ENCODE results near the gene GNB3.

GNB3 gene

DNA sequence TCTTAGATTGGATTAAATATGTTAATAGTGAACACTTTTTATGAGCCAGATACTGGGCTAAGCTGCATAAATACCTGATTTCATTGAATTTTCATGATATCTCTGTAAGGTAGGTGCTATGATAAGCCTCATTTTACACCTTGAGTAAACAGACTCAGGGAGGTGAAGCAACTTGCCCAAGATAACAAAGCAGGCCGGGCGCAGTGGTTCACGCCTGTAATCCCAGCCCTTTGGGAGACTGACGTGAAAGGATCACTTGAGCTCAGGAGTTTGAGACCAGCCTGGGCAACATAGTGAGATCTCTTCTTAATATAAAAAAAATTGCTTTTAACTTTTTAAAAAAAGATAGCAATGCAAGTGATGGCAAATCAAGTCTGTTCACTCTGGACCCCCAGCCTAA is 1.4 kb downstream of the GNB3 start:
- H3K4me3 ChIP-seq (ENCODE audit: control insufficient read depth, low read depth, low read length): no peak overlapping the region
- TF ChIP-seq, protein P1, sequence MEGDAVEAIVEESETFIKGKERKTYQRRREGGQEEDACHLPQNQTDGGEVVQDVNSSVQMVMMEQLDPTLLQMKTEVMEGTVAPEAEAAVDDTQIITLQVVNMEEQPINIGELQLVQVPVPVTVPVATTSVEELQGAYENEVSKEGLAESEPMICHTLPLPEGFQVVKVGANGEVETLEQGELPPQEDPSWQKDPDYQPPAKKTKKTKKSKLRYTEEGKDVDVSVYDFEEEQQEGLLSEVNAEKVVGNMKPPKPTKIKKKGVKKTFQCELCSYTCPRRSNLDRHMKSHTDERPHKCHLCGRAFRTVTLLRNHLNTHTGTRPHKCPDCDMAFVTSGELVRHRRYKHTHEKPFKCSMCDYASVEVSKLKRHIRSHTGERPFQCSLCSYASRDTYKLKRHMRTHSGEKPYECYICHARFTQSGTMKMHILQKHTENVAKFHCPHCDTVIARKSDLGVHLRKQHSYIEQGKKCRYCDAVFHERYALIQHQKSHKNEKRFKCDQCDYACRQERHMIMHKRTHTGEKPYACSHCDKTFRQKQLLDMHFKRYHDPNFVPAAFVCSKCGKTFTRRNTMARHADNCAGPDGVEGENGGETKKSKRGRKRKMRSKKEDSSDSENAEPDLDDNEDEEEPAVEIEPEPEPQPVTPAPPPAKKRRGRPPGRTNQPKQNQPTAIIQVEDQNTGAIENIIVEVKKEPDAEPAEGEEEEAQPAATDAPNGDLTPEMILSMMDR (IDR thresholded peaks at IDR 0.05; ENCODE audit: control insufficient read depth, insufficient read depth, low read depth, low read length, missing control alignments): no peak
- no peak for DNase-seq (ENCODE audit: low read depth)

- no peak for DNase-seq (ENCODE audit: low read depth)
- H3K4me3 ChIP-seq (ENCODE audit: control insufficient read depth, low read depth, low read length): no peak overlapping the region
- TF ChIP-seq, protein P1 (IDR thresholded peaks at IDR 0.05; ENCODE audit: control insufficient read depth, insufficient read depth, low read depth, low read length, missing control alignments): no peak
These were observed 2.6 kb downstream of the GNB3 start for GRCh38 chr12:6843118-6843902.

- no peak for DNase-seq (ENCODE audit: low read depth)
- no peak overlapping the region for H3K4me3 ChIP-seq (ENCODE audit: control insufficient read depth, low read depth, low read length)
- TF ChIP-seq, protein P1 (IDR thresholded peaks at IDR 0.05; ENCODE audit: control insufficient read depth, insufficient read depth, low read depth, low read length, missing control alignments): no peak
These were observed 4.7 kb downstream of the GNB3 start for GRCh38 chr12:6845395-6845794.

- DNase-seq (ENCODE audit: low read depth): no peak
- H3K4me3 ChIP-seq (ENCODE audit: control insufficient read depth, low read depth, low read length): no peak overlapping the region
- TF ChIP-seq, protein P1 (IDR thresholded peaks at IDR 0.05; ENCODE audit: control insufficient read depth, insufficient read depth, low read depth, low read length, missing control alignments): no peak
These were observed 5.7 kb downstream of the GNB3 start for GRCh38 chr12:6846316-6846869.

- no peak for DNase-seq (ENCODE audit: low read depth)
- TF ChIP-seq, protein P1 (IDR thresholded peaks at IDR 0.05; ENCODE audit: control insufficient read depth, insufficient read depth, low read depth, low read length, missing control alignments): no peak
- no peak overlapping the region for H3K4me3 ChIP-seq (ENCODE audit: control insufficient read depth, low read depth, low read length)
These were observed 7.0 kb downstream of the GNB3 start for GRCh38 chr12:6847676-6848075.

- TF ChIP-seq, protein P1 (IDR thresholded peaks at IDR 0.05; ENCODE audit: control insufficient read depth, insufficient read depth, low read depth, low read length, missing control alignments): no peak
- H3K4me3 ChIP-seq (ENCODE audit: control insufficient read depth, low read depth, low read length): no peak overlapping the region
- no peak for DNase-seq (ENCODE audit: low read depth)
These were observed 8.7 kb downstream of the GNB3 start for GRCh38 chr12:6849427-6849826.

Measured in AG09309 (cell line).